CD1c-positive myeloid dendritic cell (primary cell): Measurements from ENCODE around the gene LNX2.
A peak's percentile ranks its signal among the peaks of the same experiment; 100 is the strongest.

Experiments used
- DNase-seq: peaks from one replicate; pipeline ENCODE4 v3.0.0-alpha.2; 2016; ENCODE audit errors: extremely low spot score

Gene LNX2

GRCh38 chr13:27607125-27607524, 13.2 kb downstream of the LNX2 start:
- peak; percentile 25 for DNase-seq

- no peak for DNase-seq
Observed at GRCh38 chr13:27605610-27606200, 14.6 kb downstream of the LNX2 start.

DNA sequence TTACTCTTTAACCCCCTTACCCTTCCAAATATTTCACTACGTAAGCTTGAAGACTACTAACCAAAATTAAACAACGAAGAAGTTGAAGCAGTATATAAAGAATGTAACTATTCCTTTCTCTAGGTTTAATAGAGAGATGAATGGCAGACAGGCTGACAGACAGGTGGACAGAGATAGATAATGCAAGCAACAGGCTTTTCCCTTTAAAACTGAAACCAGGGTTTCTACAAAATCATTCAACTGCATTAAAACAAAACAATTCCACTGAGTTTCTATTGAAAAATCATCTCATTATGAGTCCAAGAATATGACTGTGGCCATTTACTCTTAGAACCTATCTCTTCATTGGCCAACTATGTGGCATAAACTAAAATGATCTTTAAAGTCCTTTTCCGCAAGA, 15.2 kb downstream of the LNX2 start:
- no peak for DNase-seq

DNA sequence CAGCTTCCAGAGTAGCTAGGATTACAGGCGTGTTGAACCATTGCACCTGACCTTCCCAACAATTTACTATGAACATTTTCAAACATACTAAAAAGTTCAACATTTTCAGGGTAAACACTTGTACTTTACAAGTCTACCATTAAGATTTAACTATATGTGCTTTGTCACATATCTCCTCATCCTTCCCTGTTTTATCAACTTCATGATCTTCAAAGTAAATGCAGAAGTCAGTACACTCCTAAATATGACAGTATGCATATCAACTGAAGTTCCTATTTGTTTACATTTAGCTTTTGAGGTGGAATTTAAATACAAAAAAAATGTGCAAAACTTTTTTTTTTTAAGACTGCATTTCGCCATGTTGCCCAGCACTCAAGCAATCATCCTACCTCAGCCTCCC, 18.5 kb downstream of the LNX2 start:
- DNase-seq, result no peak

GRCh38 chr13:27601208-27601607, 19.1 kb downstream of the LNX2 start:
- no peak for DNase-seq

GRCh38 chr13:27600711-27601110, 19.6 kb downstream of the LNX2 start:
- DNase-seq, result no peak

GRCh38 chr13:27599845-27600553, 20.3 kb downstream of the LNX2 start:
- no peak for DNase-seq

DNA sequence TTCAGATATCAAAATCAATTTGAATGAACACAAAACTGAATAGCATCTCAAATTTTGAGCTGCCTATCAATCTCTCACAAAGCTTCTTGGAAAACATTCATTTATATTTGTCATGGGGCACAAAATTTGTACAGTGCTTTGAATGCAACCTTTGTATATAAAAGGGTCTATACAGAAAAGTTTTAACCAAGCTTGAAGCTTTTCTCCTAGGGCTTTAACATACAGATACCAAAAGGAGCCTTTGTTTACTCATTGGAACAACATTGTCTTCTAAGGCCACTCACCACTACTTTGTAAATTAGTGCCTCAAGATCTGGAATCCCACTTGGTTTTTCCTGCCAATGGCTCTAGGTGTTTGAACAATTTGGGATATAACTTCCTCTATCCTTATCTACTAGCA, 21.2 kb downstream of the LNX2 start:
- DNase-seq, result no peak

DNA sequence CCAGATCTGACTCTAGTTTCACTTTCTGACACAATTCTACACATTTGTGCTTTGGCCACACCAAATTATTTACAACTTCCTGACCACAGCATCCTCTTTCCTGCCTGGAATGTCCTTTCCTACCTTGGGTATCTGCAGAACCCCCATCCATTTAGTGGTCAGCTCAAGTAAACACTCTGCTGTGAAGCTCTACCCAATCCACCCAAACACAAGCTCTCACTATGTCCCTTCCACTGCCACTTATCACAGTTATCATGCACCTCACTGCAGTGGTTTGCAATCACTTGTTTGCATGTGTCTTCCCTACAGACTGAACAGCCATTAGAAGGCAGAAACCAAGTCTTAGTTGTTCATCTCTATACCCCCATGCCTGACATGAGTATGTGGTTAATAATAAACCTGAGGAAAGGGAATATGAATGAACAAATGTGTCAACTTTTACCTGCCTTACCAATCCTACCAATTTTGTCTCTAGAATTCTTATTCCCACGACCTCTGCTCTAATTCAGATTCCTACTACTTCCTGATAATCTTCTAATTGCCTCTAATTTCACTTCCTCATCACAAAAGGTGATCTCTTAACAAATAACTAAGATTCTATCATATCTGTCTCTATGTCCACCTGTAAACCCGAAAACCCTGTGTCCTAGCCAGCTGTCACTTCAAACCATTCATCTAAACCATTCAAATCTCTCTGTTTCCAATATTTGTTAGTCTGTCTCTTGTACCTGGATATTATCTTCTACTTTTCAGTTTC, 25.1 kb downstream of the LNX2 start:
- no peak for DNase-seq

- DNase-seq, result no peak
Observed at GRCh38 chr13:27593267-27593666, 27.1 kb downstream of the LNX2 start.

DNA sequence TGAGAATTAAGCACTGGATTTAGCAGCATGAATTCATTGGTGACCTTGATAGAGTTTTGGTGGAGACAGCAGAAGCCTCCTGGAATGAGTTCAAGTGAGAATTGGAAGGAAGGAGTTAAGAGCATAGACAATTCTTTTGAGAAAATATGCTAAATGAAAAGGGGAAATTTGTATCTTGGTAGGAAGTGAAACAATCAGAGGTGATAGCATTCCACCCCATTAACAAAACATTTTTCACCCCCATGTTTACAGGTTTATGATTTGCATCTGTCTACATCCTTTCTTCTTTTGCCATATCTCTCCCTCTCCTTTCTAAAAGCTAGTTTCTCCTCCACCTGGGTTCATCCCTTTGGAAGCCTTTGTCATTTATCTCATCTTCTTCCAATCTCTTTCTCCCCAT, 27.5 kb downstream of the LNX2 start:
- no peak for DNase-seq

DNA sequence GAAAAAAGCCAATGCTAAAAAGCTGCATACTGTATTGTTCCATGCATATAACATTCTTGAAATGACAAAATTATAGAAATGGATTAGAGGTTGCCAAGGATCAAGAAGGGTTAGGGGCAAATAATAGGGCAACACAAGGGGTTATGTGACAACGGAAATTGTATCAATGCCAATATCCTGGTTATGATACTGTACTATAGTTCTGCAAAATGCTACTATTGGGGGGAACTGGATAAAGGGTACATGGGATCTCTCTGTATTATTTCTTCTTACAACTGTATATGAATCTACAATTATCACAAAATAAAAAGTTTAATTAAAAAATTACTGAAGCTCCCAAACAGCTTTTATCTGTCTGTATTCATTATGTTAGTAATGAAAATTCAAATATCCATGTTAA, 31.9 kb downstream of the LNX2 start:
- DNase-seq, result no peak

DNA sequence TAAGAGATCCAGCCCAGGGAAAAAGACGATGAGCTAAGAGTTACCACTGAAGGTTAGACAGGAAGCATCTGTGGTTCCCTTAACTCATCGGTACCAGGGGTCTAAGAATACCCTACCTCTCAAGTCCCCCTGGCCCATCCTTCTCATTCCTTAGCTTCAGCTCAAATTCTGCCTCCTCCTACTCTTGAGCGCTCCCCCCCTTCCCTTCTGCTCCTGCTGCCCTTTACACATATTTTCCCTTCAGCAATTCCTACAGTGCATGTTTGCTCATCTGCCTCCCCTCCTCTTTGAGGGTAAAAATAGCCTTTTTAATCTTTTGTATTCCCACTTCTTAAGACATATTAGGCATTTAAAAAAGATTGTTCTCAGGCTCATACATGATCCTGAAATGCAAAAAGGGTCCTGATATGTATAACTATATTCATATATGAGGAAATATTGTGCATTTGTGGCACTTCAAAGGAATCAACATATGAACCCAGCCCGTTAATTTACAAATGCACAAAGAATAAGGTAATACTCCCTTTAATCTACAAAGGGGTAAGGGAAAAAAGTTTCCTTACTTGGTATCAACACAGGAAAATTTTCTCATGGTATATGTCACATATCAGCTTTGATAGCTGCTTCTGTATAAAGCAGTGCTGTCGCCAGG, 33.1 kb downstream of the LNX2 start:
- DNase-seq, result no peak

DNA sequence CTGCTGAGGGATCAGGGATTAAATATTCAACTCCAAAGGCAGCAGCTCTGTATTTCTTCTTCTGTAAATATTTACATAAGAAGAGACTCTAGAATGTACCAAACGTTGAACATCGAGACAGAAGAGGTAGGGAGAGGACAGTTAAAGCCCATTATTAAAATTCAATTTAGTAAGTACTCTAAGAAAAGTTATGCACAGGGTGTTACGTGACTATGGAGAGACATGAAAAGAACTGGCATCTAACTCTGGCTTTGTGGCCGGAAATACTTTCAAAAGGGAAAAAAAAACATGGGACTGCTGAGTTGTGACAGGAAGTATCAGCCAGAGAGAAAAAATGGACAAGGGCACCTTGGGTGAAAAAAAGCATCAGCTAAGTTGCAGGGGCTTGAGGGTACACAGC, 36.7 kb downstream of the LNX2 start:
- DNase-seq, result no peak

- DNase-seq, result no peak
Observed at GRCh38 chr13:27578121-27579030, 42.0 kb downstream of the LNX2 start.

DNA sequence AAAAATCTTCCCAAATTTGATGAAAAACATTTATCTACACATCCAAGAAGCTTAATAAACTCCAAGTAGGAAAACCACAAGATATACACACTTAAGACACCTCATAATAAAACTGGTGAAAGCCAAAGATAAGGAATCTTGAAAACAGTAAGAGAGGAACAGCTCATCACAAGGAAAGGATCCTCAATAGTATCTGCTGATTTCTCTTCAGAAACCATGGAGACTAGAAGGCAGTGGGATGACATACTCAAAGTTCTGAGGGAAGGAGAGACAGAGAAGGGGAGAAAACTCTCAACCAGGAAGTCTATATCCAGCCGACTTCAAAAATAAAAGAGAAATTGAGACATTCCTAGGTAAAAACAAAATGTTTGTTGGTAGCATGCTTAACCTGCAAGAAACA, 45.7 kb downstream of the LNX2 start:
- DNase-seq, result no peak

DNA sequence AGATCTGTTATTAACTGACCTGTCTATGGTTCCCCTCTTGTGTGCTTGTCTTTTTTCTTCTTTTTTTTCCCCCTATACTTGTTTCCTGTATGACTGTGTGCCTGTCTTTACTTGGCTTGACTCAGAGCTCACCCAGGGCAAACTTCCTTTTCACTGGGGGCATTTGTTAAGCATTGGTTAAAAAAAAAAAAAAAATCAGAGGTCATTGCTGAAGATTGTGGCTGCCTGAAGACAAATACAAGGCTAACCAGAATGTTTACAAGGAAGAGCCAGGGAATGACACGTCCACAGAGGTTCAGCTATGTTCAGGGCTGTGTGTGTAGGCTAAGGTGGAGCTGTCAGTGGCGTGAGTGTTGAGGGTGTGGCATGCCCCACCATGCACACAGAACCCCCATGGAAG, 47.1 kb downstream of the LNX2 start:
- no peak for DNase-seq

GRCh38 chr13:27572234-27572901, 48.0 kb downstream of the LNX2 start:
- DNase-seq, result no peak

DNA sequence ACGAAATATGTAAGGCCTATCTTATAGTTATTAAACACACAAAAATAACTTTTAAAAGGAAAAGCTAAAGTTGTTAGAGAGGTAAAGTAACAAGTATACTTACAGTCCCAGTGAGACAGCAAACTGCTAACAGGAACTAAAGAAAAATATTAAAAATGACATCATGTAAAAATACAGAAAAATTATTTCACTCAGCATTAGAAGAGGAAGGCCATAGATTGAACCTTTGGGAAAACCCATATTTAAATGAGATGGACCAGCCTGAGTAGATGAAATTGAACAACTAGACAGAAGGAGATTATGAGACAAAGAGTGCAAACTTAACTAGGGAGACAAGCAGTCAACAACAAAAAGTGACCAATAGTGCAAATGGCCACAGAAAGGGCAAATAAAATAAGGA, 49.4 kb downstream of the LNX2 start:
- no peak for DNase-seq

DNA sequence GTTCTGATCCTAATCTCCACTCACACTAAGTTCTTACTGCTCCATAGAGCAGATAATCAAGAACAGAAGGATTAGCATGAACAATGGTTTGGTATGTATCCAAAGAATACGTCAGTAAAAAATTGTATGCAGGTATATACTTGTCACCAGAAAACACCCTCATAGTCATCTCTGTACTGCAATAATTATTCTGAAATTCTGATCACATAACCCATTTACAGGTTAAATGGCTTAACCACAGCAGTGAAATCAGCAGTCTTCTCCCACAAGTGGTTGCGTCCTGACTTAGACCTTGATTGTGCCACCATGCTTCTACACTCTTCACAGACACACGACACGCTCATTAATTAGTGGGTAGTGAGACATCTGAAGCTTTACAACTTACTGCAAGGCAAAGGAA, 50.9 kb downstream of the LNX2 start:
- no peak for DNase-seq

- DNase-seq, result no peak
Observed at GRCh38 chr13:27565818-27566217, 54.5 kb downstream of the LNX2 start.
